HCT116 (cell line): ENCODE measurements around the gene TGFBR1.

ENCODE experiments used
- EZH2 ChIP-seq: fragments of 200-600 bp; sonication (generic); IDR thresholded peaks from 2 replicates; pipeline ENCODE4 v1.6.1; 2017; ENCODE audit warnings: antibody characterized with exemption, mixed run types
- FOSL1 ChIP-seq: IDR thresholded peaks from 2 replicates; pipeline ENCODE4 v1.6.1; 2012; ENCODE audit warnings: low read depth
- POLR2A ChIP-seq: IDR thresholded peaks from 2 replicates; pipeline ENCODE4 v1.7.0; 2011; ENCODE audit warnings: borderline replicate concordance; ENCODE audit not compliant: insufficient read depth, insufficient read length; ENCODE audit errors: extremely low read depth
- POLR2AphosphoS5 ChIP-seq: IDR thresholded peaks from 2 replicates; pipeline ENCODE4 v1.6.1; 2011; ENCODE audit warnings: mild to moderate bottlenecking, low read depth, low read length, moderate library complexity
- RAD21 ChIP-seq: IDR thresholded peaks from 2 replicates; pipeline ENCODE4 v1.6.1; 2012; ENCODE audit warnings: low read depth, mild to moderate bottlenecking
- SP1 ChIP-seq: IDR thresholded peaks from 2 replicates; pipeline ENCODE4 v1.6.1; 2012; ENCODE audit warnings: low read depth
- YY1 ChIP-seq: IDR thresholded peaks from 2 replicates; pipeline ENCODE4 v1.6.1; 2011; ENCODE audit warnings: low read length, low read depth, moderate library complexity, mild to moderate bottlenecking; ENCODE audit not compliant: insufficient replicate concordance; ENCODE audit errors: extremely low read depth
- ZFX ChIP-seq: fragments of 450-650 bp; IDR thresholded peaks from 2 replicates; pipeline ENCODE4 v1.6.1; 2017
- ZNF274 ChIP-seq: fragments of 200-500 bp; sonication (Bioruptor generic); IDR thresholded peaks from 2 replicates; pipeline ENCODE4 v1.6.1; 2014; ENCODE audit warnings: mild to moderate bottlenecking, low read depth, low read length, inconsistent platforms
- TF ChIP-seq, protein P1 (sequence below), 3 experiments: fragments of 200-600 bp in 1 of 3; sonication (generic) in 1 of 3; IDR thresholded peaks in 2 of 3; conservative IDR thresholded peaks in 1 of 3; 2 replicates each; pipeline ENCODE4 v1.5.1; 2012 to 2017; ENCODE audit warnings: low read depth in 2 of 3, low read length in 2 of 3, antibody characterized with exemption in 1 of 3, borderline replicate concordance in 1 of 3, control low read depth in 1 of 3, mild to moderate bottlenecking in 1 of 3, mixed read lengths in 1 of 3, mixed run types in 1 of 3, moderate library complexity in 1 of 3; ENCODE audit not compliant: insufficient read depth in 1 of 3
- TF ChIP-seq, protein P2 (sequence below): IDR thresholded peaks from 2 replicates; pipeline ENCODE4 v1.6.1; 2012; ENCODE audit warnings: low read depth
- TF ChIP-seq, protein P3 (sequence below): IDR thresholded peaks from 2 replicates; pipeline ENCODE4 v1.6.1; 2011; ENCODE audit warnings: mild to moderate bottlenecking, low read length, moderate library complexity; ENCODE audit not compliant: insufficient replicate concordance; ENCODE audit errors: extremely low read depth
- TF ChIP-seq, protein P4 (sequence below): IDR thresholded peaks from 2 replicates; pipeline ENCODE4 v1.6.1; 2012

DNA sequence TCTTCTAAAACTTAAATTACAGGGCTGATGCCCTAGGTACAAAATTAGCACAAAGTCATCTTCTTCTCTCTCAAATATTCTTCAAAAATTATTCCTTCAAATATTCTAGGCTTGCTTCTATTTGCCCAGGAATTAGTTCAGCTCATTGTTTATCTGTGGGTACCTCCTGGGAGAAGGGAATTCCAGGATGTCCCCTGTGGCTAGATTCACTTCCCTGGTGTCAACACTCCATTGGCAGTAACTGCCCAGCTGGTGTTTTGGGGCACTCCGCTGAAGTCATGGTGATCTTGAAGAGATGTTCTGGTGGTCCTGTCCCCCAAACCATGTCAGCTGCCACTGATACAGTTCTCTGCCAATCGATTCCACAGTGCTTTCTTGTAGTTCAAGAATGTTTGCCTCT lies 26.2 kb upstream of the TGFBR1 start:
- TF ChIP-seq, protein P1, sequence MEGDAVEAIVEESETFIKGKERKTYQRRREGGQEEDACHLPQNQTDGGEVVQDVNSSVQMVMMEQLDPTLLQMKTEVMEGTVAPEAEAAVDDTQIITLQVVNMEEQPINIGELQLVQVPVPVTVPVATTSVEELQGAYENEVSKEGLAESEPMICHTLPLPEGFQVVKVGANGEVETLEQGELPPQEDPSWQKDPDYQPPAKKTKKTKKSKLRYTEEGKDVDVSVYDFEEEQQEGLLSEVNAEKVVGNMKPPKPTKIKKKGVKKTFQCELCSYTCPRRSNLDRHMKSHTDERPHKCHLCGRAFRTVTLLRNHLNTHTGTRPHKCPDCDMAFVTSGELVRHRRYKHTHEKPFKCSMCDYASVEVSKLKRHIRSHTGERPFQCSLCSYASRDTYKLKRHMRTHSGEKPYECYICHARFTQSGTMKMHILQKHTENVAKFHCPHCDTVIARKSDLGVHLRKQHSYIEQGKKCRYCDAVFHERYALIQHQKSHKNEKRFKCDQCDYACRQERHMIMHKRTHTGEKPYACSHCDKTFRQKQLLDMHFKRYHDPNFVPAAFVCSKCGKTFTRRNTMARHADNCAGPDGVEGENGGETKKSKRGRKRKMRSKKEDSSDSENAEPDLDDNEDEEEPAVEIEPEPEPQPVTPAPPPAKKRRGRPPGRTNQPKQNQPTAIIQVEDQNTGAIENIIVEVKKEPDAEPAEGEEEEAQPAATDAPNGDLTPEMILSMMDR (IDR thresholded peaks at IDR 0.05 in 2 of 3, conservative IDR thresholded peaks at IDR 0.05 in 1 of 3; ENCODE audit: borderline replicate concordance in 1 of 3, insufficient read depth in 1 of 3, low read depth in 2 of 3, low read length in 2 of 3), result no peak
- no peak for TF ChIP-seq EZH2
- no peak for TF ChIP-seq SP1
- TF ChIP-seq, protein P2, sequence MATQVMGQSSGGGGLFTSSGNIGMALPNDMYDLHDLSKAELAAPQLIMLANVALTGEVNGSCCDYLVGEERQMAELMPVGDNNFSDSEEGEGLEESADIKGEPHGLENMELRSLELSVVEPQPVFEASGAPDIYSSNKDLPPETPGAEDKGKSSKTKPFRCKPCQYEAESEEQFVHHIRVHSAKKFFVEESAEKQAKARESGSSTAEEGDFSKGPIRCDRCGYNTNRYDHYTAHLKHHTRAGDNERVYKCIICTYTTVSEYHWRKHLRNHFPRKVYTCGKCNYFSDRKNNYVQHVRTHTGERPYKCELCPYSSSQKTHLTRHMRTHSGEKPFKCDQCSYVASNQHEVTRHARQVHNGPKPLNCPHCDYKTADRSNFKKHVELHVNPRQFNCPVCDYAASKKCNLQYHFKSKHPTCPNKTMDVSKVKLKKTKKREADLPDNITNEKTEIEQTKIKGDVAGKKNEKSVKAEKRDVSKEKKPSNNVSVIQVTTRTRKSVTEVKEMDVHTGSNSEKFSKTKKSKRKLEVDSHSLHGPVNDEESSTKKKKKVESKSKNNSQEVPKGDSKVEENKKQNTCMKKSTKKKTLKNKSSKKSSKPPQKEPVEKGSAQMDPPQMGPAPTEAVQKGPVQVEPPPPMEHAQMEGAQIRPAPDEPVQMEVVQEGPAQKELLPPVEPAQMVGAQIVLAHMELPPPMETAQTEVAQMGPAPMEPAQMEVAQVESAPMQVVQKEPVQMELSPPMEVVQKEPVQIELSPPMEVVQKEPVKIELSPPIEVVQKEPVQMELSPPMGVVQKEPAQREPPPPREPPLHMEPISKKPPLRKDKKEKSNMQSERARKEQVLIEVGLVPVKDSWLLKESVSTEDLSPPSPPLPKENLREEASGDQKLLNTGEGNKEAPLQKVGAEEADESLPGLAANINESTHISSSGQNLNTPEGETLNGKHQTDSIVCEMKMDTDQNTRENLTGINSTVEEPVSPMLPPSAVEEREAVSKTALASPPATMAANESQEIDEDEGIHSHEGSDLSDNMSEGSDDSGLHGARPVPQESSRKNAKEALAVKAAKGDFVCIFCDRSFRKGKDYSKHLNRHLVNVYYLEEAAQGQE, result no peak
- TF ChIP-seq, protein P3, sequence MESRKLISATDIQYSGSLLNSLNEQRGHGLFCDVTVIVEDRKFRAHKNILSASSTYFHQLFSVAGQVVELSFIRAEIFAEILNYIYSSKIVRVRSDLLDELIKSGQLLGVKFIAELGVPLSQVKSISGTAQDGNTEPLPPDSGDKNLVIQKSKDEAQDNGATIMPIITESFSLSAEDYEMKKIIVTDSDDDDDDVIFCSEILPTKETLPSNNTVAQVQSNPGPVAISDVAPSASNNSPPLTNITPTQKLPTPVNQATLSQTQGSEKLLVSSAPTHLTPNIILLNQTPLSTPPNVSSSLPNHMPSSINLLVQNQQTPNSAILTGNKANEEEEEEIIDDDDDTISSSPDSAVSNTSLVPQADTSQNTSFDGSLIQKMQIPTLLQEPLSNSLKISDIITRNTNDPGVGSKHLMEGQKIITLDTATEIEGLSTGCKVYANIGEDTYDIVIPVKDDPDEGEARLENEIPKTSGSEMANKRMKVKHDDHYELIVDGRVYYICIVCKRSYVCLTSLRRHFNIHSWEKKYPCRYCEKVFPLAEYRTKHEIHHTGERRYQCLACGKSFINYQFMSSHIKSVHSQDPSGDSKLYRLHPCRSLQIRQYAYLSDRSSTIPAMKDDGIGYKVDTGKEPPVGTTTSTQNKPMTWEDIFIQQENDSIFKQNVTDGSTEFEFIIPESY, result no peak
- no peak for TF ChIP-seq POLR2AphosphoS5
- TF ChIP-seq ZFX, result no peak
- TF ChIP-seq, protein P4, sequence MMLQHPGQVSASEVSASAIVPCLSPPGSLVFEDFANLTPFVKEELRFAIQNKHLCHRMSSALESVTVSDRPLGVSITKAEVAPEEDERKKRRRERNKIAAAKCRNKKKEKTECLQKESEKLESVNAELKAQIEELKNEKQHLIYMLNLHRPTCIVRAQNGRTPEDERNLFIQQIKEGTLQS, result no peak
- no peak for TF ChIP-seq POLR2A
- no peak for TF ChIP-seq ZNF274
- no peak for TF ChIP-seq FOSL1
- TF ChIP-seq RAD21, result no peak
- no peak for TF ChIP-seq YY1
